Esophagus muscularis mucosa (tissue), 4 donors: Measurements from ENCODE around the gene SLC38A8.

ENCODE experiments used
- EP300 ChIP-seq: sonication (generic); formaldehyde crosslinking; IDR thresholded peaks from one replicate; pipeline ENCODE4 v1.6.1; 2017; ENCODE audit warnings: antibody characterized with exemption
- POLR2A ChIP-seq: fragments of 450-650 bp; IDR thresholded peaks from one replicate; pipeline ENCODE4 v1.6.1; 2017; ENCODE audit warnings: antibody characterized with exemption, moderate library complexity, mild to moderate bottlenecking, low read depth
- POLR2AphosphoS5 ChIP-seq, 2 donors: sonication (generic); formaldehyde crosslinking; IDR thresholded peaks; one replicate each; pipeline ENCODE4 v1.6.1; 2017; ENCODE audit warnings: antibody characterized with exemption in 2 of 2
- TF ChIP-seq, protein P1 (sequence below), 3 experiments: fragments of 200-600 bp in 2 of 3; fragments of 450-650 bp in 1 of 3; sonication (generic) in 2 of 3; IDR thresholded peaks; one replicate each; pipeline ENCODE4 v1.5.1; 2017 to 2019; ENCODE audit warnings: antibody characterized with exemption in 3 of 3, mild to moderate bottlenecking in 2 of 3, moderate library complexity in 1 of 3

DNA sequence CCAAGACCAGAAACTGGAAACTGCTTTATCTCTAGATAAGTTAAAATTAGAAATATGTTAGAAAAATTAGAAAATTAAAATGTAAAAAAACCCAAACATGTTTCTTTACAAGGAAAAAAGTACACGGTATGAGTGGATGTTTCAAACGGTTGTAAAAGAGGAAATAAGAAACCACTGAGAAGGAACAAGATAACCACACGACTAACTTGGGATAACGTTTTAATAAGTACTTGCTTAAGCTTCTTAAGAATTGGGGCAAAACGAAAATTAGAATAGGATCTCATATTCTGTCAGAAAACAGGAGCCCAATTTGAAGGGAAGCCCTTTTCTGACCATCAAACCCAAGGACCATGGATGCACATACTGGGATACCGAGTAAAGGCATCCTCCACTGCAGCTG lies 43.2 kb upstream of the SLC38A8 start:
- TF ChIP-seq, protein P1, sequence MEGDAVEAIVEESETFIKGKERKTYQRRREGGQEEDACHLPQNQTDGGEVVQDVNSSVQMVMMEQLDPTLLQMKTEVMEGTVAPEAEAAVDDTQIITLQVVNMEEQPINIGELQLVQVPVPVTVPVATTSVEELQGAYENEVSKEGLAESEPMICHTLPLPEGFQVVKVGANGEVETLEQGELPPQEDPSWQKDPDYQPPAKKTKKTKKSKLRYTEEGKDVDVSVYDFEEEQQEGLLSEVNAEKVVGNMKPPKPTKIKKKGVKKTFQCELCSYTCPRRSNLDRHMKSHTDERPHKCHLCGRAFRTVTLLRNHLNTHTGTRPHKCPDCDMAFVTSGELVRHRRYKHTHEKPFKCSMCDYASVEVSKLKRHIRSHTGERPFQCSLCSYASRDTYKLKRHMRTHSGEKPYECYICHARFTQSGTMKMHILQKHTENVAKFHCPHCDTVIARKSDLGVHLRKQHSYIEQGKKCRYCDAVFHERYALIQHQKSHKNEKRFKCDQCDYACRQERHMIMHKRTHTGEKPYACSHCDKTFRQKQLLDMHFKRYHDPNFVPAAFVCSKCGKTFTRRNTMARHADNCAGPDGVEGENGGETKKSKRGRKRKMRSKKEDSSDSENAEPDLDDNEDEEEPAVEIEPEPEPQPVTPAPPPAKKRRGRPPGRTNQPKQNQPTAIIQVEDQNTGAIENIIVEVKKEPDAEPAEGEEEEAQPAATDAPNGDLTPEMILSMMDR (IDR thresholded peaks at IDR 0.05) = no peak
- TF ChIP-seq POLR2A (no peak), EP300 (no peak), POLR2AphosphoS5 (IDR thresholded peaks at IDR 0.05) (no peak)
